Stimulated activated naive CD4-positive, alpha-beta T cell (primary cell): Measurements from ENCODE around the gene TLK1.

ENCODE experiments used
- DNase-seq, 6 experiments: peaks; one replicate each; lab custom pipeline; 2025; lab: John Stamatoyannopoulos, UW

The TLK1 gene

GRCh38 chr2:171004363-171004762 lies 156.3 kb downstream of the TLK1 start:
- no peak for DNase-seq

- no peak for DNase-seq
These were observed 161.0 kb downstream of the TLK1 start for GRCh38 chr2:170999654-171000053.

- no peak for DNase-seq
These were observed 162.6 kb downstream of the TLK1 start for GRCh38 chr2:170997893-170998597.

GRCh38 chr2:170996316-170996715 lies 164.4 kb downstream of the TLK1 start:
- DNase-seq, result no peak

- DNase-seq, result no peak
These were observed 169.1 kb downstream of the TLK1 start for GRCh38 chr2:170991398-170992182.

- DNase-seq, result no peak
These were observed 174.0 kb downstream of the TLK1 start for GRCh38 chr2:170986566-170987258.

GRCh38 chr2:170985407-170985806 lies 175.3 kb downstream of the TLK1 start:
- DNase-seq, result no peak

GRCh38 chr2:170984079-170984478 lies 176.6 kb downstream of the TLK1 start:
- DNase-seq, result no peak

- DNase-seq, result no peak
These were observed 184.8 kb downstream of the TLK1 start for GRCh38 chr2:170975943-170976270.

GRCh38 chr2:170975127-170975942 lies 185.4 kb downstream of the TLK1 start:
- no peak for DNase-seq

- no peak for DNase-seq
These were observed 186.2 kb downstream of the TLK1 start for GRCh38 chr2:170974304-170974993.

- DNase-seq, result peak; percentile 80 to 93 (median 88)
These were observed 187.0 kb downstream of the TLK1 start for GRCh38 chr2:170973492-170974303.

- no peak for DNase-seq
These were observed 187.5 kb downstream of the TLK1 start for GRCh38 chr2:170973225-170973491.

GRCh38 chr2:170972296-170973224 lies 188.1 kb downstream of the TLK1 start:
- no peak for DNase-seq

GRCh38 chr2:170971071-170971470 lies 189.6 kb downstream of the TLK1 start:
- no peak for DNase-seq

GRCh38 chr2:170969872-170970496 lies 190.7 kb downstream of the TLK1 start:
- no peak for DNase-seq

GRCh38 chr2:170969030-170969429 lies 191.7 kb downstream of the TLK1 start:
- no peak for DNase-seq

GRCh38 chr2:170968205-170969003 lies 192.3 kb downstream of the TLK1 start:
- DNase-seq, result no peak
